H1 (cell line): ENCODE measurements around the gene CACNA2D3. TPM values are rescaled to one million over a fixed set of nuclear protein-coding genes. Genes with fewer than 3 reads are reported as not detected.

Experiments
- CTCF ChIA-PET: fragments of 300-600 bp; sonication (Branson Sonifier 250); formaldehyde crosslinking; loops from one replicate; lab custom pipeline; 2021; ENCODE audit not compliant: partially characterized antibody; lab: Charles Lee
- POLR2A ChIA-PET: fragments of 300-600 bp; sonication (Branson Sonifier 250); formaldehyde crosslinking; loops from one replicate; lab custom pipeline; 2021; ENCODE audit warnings: inconsistent platforms; ENCODE audit not compliant: partially characterized antibody; lab: Charles Lee
- DNase-seq, 2 experiments: peaks; one replicate each; pipeline versions ENCODE4 v3.0.0 to v3.0.0-alpha.2; 2010 to 2022; ENCODE audit warnings: low spot score in 2 of 2, low read depth in 1 of 2, mixed read lengths in 1 of 2
- FAIRE-seq: peaks from 2 replicates; lab custom pipeline; 2011; peaks lifted over from hg19 to GRCh38; lab: Jason Lieb, UNC
- H2AFZ ChIP-seq: 2 replicates; pipeline ENCODE4 v1.8.1; 2012; ENCODE audit warnings: low read length, inconsistent platforms
- H2AK5ac ChIP-seq: 2 replicates; pipeline ENCODE4 v1.6.1; 2013; ENCODE audit warnings: low read depth, low read length
- H2BK120ac ChIP-seq: replicated peaks from 2 replicates; pipeline ENCODE3; 2013; ENCODE audit warnings: low read depth, low read length, inconsistent platforms
- H2BK12ac ChIP-seq: 2 replicates; pipeline ENCODE4 v1.6.1; 2013; ENCODE audit warnings: low read depth, low read length
- H2BK15ac ChIP-seq: 2 replicates; pipeline ENCODE4 v1.6.1; 2013; ENCODE audit warnings: low read length
- H2BK20ac ChIP-seq: 2 replicates; pipeline ENCODE4 v1.6.1; 2013; ENCODE audit warnings: low read length
- H2BK5ac ChIP-seq: 2 replicates; pipeline ENCODE4 v1.6.1; 2013; ENCODE audit warnings: low read depth, low read length
- H3K14ac ChIP-seq: 2 replicates; pipeline ENCODE4 v1.6.1; 2013; ENCODE audit warnings: inconsistent platforms; ENCODE audit not compliant: insufficient read length
- H3K18ac ChIP-seq: 2 replicates; pipeline ENCODE4 v1.6.1; 2013; ENCODE audit warnings: low read length; ENCODE audit errors: extremely low read depth
- H3K23ac ChIP-seq: 2 replicates; pipeline ENCODE4 v1.6.1; 2013; ENCODE audit warnings: inconsistent platforms; ENCODE audit not compliant: insufficient read length
- H3K23me2 ChIP-seq: 2 replicates; pipeline ENCODE4 v1.6.1; 2013; ENCODE audit warnings: low read depth, low read length
- H3K27ac ChIP-seq: 2 replicates; pipeline ENCODE4 v1.6.1; 2011; ENCODE audit warnings: low read depth, low read length, inconsistent platforms
- H3K27me3 ChIP-seq, 4 experiments: replicated peaks in 1 of 4; 1 replicate in 1 of 4; 2 replicates in 3 of 4; pipeline versions ENCODE4 v1.6.1 to v1.8.1; 2011 to 2013; ENCODE audit warnings: low read length in 3 of 4, mild to moderate bottlenecking in 3 of 4, inconsistent platforms in 2 of 4, mixed read lengths in 2 of 4, moderate library complexity in 1 of 4; ENCODE audit not compliant: control insufficient read depth in 3 of 4, insufficient read depth in 3 of 4; ENCODE audit errors: extremely low read depth in 1 of 4
- H3K36me3 ChIP-seq, 4 experiments: 2 replicates each; pipeline versions ENCODE4 v1.6.1 to v1.8.1; 2011 to 2013; ENCODE audit warnings: mild to moderate bottlenecking in 4 of 4, low read length in 3 of 4, moderate library complexity in 2 of 4, control low read depth in 1 of 4, inconsistent platforms in 1 of 4; ENCODE audit not compliant: insufficient read depth in 4 of 4, control insufficient read depth in 2 of 4
- H3K4ac ChIP-seq: replicated peaks from 2 replicates; pipeline ENCODE3; 2013; ENCODE audit warnings: low read length, low read depth, mixed read lengths, inconsistent platforms; ENCODE audit not compliant: insufficient read length
- H3K4me1 ChIP-seq, 4 experiments: replicated peaks in 1 of 4; 1 replicate in 1 of 4; 2 replicates in 3 of 4; pipeline versions ENCODE4 v1.6.1 to v1.8.1; 2011 to 2013; ENCODE audit warnings: low read length in 3 of 4, inconsistent platforms in 2 of 4, mixed read lengths in 1 of 4; ENCODE audit not compliant: insufficient read depth in 4 of 4, control insufficient read depth in 3 of 4
- H3K4me2 ChIP-seq, 2 experiments: 2 replicates each; pipeline versions ENCODE4 v1.6.1 to v1.8.1; 2011 to 2013; ENCODE audit warnings: low read depth in 2 of 2, low read length in 2 of 2, control low read depth in 1 of 2, inconsistent platforms in 1 of 2, mild to moderate bottlenecking in 1 of 2; ENCODE audit not compliant: insufficient read depth in 1 of 2
- H3K4me3 ChIP-seq, 4 experiments: fragments of 200-600, 300-600 bp in 1 of 4; sonication (generic), shearing (Covaris generic), sonication (Bioruptor Twin) in 1 of 4; 2 replicates each; pipeline versions ENCODE4 v1.5.1 to v1.8.1; 2011 to 2016; ENCODE audit warnings: low read length in 4 of 4, low read depth in 3 of 4, control low read depth in 2 of 4, inconsistent platforms in 2 of 4, mild to moderate bottlenecking in 2 of 4, mixed read lengths in 1 of 4, moderate library complexity in 1 of 4; ENCODE audit not compliant: insufficient read depth in 2 of 4; ENCODE audit errors: extremely low read depth in 1 of 4
- H3K56ac ChIP-seq: replicated peaks from 2 replicates; pipeline ENCODE3; 2013; ENCODE audit warnings: low read depth, mild to moderate bottlenecking, mixed read lengths, low read length, inconsistent platforms; ENCODE audit not compliant: insufficient read length
- H3K79me1 ChIP-seq: 2 replicates; pipeline ENCODE4 v1.6.1; 2013; ENCODE audit warnings: low read depth, low read length, control low read depth
- H3K79me2 ChIP-seq, 2 experiments: 2 replicates each; pipeline versions ENCODE4 v1.6.1 to v1.8.1; 2012 to 2013; ENCODE audit warnings: low read length in 2 of 2, mild to moderate bottlenecking in 2 of 2, inconsistent platforms in 1 of 2; ENCODE audit not compliant: insufficient read depth in 2 of 2, control insufficient read depth in 1 of 2
- H3K9ac ChIP-seq, 4 experiments: replicated peaks in 1 of 4; 1 replicate in 1 of 4; 2 replicates in 3 of 4; pipeline versions ENCODE4 v1.6.1 to v1.8.1; 2011 to 2013; ENCODE audit warnings: low read depth in 3 of 4, low read length in 3 of 4, control low read depth in 2 of 4, mild to moderate bottlenecking in 2 of 4, moderate library complexity in 2 of 4, inconsistent platforms in 1 of 4; ENCODE audit errors: extremely low read depth in 1 of 4
- H3K9me3 ChIP-seq, 2 experiments: 2 replicates each; pipeline versions ENCODE4 v1.6.1 to v1.8.1; 2012 to 2013; ENCODE audit warnings: mild to moderate bottlenecking in 2 of 2, moderate library complexity in 2 of 2, control low read depth in 1 of 2, inconsistent platforms in 1 of 2, low read depth in 1 of 2, low read length in 1 of 2, mixed read lengths in 1 of 2; ENCODE audit not compliant: insufficient read depth in 2 of 2
- H4K20me1 ChIP-seq, 2 experiments: replicated peaks in 1 of 2; 2 replicates each; pipeline versions ENCODE3 to v1.8.1; 2011 to 2013; ENCODE audit warnings: inconsistent platforms in 2 of 2, low read length in 2 of 2, mild to moderate bottlenecking in 1 of 2; ENCODE audit not compliant: insufficient read depth in 2 of 2, control insufficient read depth in 1 of 2
- H4K5ac ChIP-seq: 2 replicates; pipeline ENCODE4 v1.6.1; 2013; ENCODE audit warnings: low read length, low read depth, mixed read lengths, inconsistent platforms; ENCODE audit not compliant: insufficient read length
- H4K8ac ChIP-seq: 2 replicates; pipeline ENCODE4 v1.8.0; 2013; ENCODE audit warnings: mild to moderate bottlenecking, moderate library complexity, low read length, inconsistent platforms; ENCODE audit not compliant: insufficient read depth; ENCODE audit errors: extremely low read depth
- H4K91ac ChIP-seq: replicated peaks from 2 replicates; pipeline ENCODE3; 2013; ENCODE audit warnings: low read length, mixed read lengths, inconsistent platforms; ENCODE audit not compliant: insufficient read length
- CHD2 ChIP-seq: IDR thresholded peaks from 2 replicates; pipeline ENCODE4 v1.6.1; 2012; ENCODE audit warnings: low read length, improper control_type of control experiment
- EP300 ChIP-seq, 2 experiments: IDR thresholded peaks; 1 replicate in 1 of 2; 2 replicates in 1 of 2; pipeline ENCODE4 v1.6.1; 2011 to 2012; ENCODE audit warnings: low read depth in 2 of 2, low read length in 2 of 2, mild to moderate bottlenecking in 2 of 2, borderline replicate concordance in 1 of 2, inconsistent platforms in 1 of 2, moderate library complexity in 1 of 2
- KDM4A ChIP-seq: IDR thresholded peaks from one replicate; pipeline ENCODE4 v1.7.1; 2012; ENCODE audit warnings: low read depth, mild to moderate bottlenecking, moderate library complexity, low read length, inconsistent platforms; ENCODE audit not compliant: severe bottlenecking
- NANOG ChIP-seq: IDR thresholded peaks from 2 replicates; pipeline ENCODE4 v1.6.1; 2011; ENCODE audit warnings: low read length, low read depth, mild to moderate bottlenecking, inconsistent platforms; ENCODE audit not compliant: insufficient read depth, poor library complexity, severe bottlenecking
- POLR2A ChIP-seq, 2 experiments: IDR thresholded peaks; 1 replicate in 1 of 2; 2 replicates in 1 of 2; pipeline ENCODE4 v1.6.1; 2011; ENCODE audit warnings: low read depth in 2 of 2, low read length in 2 of 2, mild to moderate bottlenecking in 2 of 2; ENCODE audit errors: control extremely low read depth in 1 of 2
- SIX5 ChIP-seq: IDR thresholded peaks from 2 replicates; pipeline ENCODE4 v1.6.1; 2011; ENCODE audit warnings: mild to moderate bottlenecking, low read depth, low read length
- SP4 ChIP-seq: IDR thresholded peaks from 2 replicates; pipeline ENCODE4 v1.6.1; 2012; ENCODE audit warnings: low read length, inconsistent platforms
- TEAD4 ChIP-seq: IDR thresholded peaks from 2 replicates; pipeline ENCODE4 v1.6.1; 2012; ENCODE audit warnings: low read depth, low read length, inconsistent platforms, mixed read lengths
- WGBS, 2 experiments: shearing (Covaris generic) in 1 of 2; methylation state at CpG; one replicate each; pipeline versions ENCODE4 v1.1.6 to v1.1.7; 2013 to 2015; ENCODE audit warnings: low lambda C conversion rate in 2 of 2, mixed read lengths in 2 of 2, inconsistent platforms in 1 of 2, low coverage in 1 of 2, missing lambda C conversion rate in 1 of 2; ENCODE audit not compliant: insufficient replicate concordance in 2 of 2, insufficient coverage in 1 of 2, insufficient read length in 1 of 2; ENCODE audit errors: extremely low coverage in 1 of 2, missing lambda C conversion rate in 1 of 2; 5-methylcytosine and 5-hydroxymethylcytosine counted together
- polyA plus RNA-seq, 7 experiments: library from polyadenylated mRNA; depleted of rRNA in 3 of 7; stranded (reverse) in 5 of 7; unstranded in 2 of 7; fragments of >200 nt in 5 of 7; fragments of 200-250 nt in 2 of 7; gene quantifications; 1 replicate in 5 of 7; 2 replicates in 1 of 7; 4 replicates in 1 of 7; pipeline versions ENCODE4 v1.2.1 to v1.2.3, GENCODE V29; 2011 to 2013; ENCODE audit warnings: missing spikeins in 2 of 7, mixed read lengths in 2 of 7
- total RNA-seq: library from RNA; stranded (reverse); fragmentation: NEBNext Ultra II Directional; extraction: Animal tissue kit (Norgen Biotek cat#: 25700); gene quantifications from 2 replicates; pipeline ENCODE4 v1.2.1, GENCODE V29; 2021
- TF ChIP-seq, protein P1 (sequence below): IDR thresholded peaks from 2 replicates; pipeline ENCODE4 v1.6.1; 2012; ENCODE audit warnings: inconsistent platforms
- TF ChIP-seq, protein P2 (sequence below): IDR thresholded peaks from 2 replicates; pipeline ENCODE4 v1.6.1; 2011; ENCODE audit warnings: low read depth, mild to moderate bottlenecking, low read length; ENCODE audit not compliant: insufficient read depth
- TF ChIP-seq, protein P3 (sequence below), 3 experiments: IDR thresholded peaks; 1 replicate in 2 of 3; 2 replicates in 1 of 3; pipeline versions ENCODE4 v1.5.1 to v1.6.1; 2011; ENCODE audit warnings: low read length in 3 of 3, mild to moderate bottlenecking in 3 of 3, inconsistent platforms in 2 of 3, low read depth in 1 of 3, moderate library complexity in 1 of 3; ENCODE audit not compliant: insufficient read depth in 1 of 3; ENCODE audit errors: control extremely low read depth in 1 of 3

Gene CACNA2D3
- total and polyA plus RNA-seq, 2 of the 8 experiments (the other 6 are each of a cell fraction or from before 2014, with no cell fraction given): 1.5 to 1.8 TPM

DNA sequence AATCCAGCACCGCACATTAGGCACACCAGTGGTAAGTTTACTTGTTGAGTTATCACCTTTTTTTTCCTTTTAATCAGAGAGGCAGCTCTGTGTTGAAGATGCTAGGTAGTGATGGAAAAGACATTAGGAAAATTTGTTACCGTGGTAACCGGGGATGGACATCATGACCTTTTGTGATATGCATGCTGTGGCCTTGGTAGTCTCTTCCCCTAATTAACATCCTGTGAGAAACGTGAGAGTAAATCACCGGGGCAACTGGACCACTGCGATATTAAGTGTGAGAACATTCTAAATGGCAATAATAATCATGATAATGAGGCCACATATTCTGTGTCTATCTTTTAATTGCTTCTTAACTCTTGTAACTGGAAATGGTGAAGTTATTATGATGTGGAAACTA lies 362.0 kb downstream of the CACNA2D3 start:
- no peak overlapping the region for H2BK120ac ChIP-seq
- peaks cover 0 to 2% of the 10 kb centered on the region in 2 experiments for H4K20me1 ChIP-seq
- DNase-seq: no peak
- H3K9me3 ChIP-seq: no peaks in the 10 kb centered on the region
- H2BK20ac ChIP-seq: no peak overlapping the region
- H3K79me1 ChIP-seq: no peaks in the 10 kb centered on the region
- no peak overlapping the region for H2AK5ac ChIP-seq
- FAIRE-seq: no peak
- ChIA-PET CTCF (no interaction called here), POLR2A (no interaction called here)
- H3K4me3 ChIP-seq: no peak overlapping the region
- H3K27ac ChIP-seq: no peak overlapping the region
- H4K91ac ChIP-seq: no peak overlapping the region
- no peaks in the 10 kb centered on the region for H3K36me3 ChIP-seq
- H3K23ac ChIP-seq: no peak overlapping the region
- H3K14ac ChIP-seq: no peak overlapping the region
- H2BK5ac ChIP-seq: no peak overlapping the region
- H3K4me2 ChIP-seq: no peak overlapping the region
- H2BK12ac ChIP-seq: no peak overlapping the region
- H3K23me2 ChIP-seq: no peaks in the 10 kb centered on the region
- no peak overlapping the region for H3K9ac ChIP-seq
- H3K4me1 ChIP-seq: no peaks in the 10 kb centered on the region
- no peaks in the 10 kb centered on the region for H3K79me2 ChIP-seq
- H2AFZ ChIP-seq: no peak overlapping the region
- H3K4ac ChIP-seq: no peak overlapping the region
- H3K56ac ChIP-seq: no peak overlapping the region
- no peak overlapping the region for H3K18ac ChIP-seq
- H4K8ac ChIP-seq: no peak overlapping the region
- H4K5ac ChIP-seq: no peak overlapping the region
- 86% methylated on average over 6 of the region's 6 CpGs; no CpG with 5 or more reads in 1 of the 2 experiments for WGBS, 2 experiments
- H2BK15ac ChIP-seq: no peak overlapping the region
- H3K27me3 ChIP-seq: no peaks in the 10 kb centered on the region
- TF ChIP-seq, protein P1, sequence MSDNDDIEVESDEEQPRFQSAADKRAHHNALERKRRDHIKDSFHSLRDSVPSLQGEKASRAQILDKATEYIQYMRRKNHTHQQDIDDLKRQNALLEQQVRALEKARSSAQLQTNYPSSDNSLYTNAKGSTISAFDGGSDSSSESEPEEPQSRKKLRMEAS: no peak
- no peak for TF ChIP-seq NANOG
- no peak for TF ChIP-seq POLR2A (IDR thresholded peaks at IDR 0.05; ENCODE audit: control extremely low read depth in 1 of 2, low read depth in 2 of 2, low read length in 2 of 2)
- no peak for TF ChIP-seq SP4
- TF ChIP-seq, protein P2, sequence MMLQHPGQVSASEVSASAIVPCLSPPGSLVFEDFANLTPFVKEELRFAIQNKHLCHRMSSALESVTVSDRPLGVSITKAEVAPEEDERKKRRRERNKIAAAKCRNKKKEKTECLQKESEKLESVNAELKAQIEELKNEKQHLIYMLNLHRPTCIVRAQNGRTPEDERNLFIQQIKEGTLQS: no peak
- TF ChIP-seq TEAD4: no peak
- no peak for TF ChIP-seq CHD2
- TF ChIP-seq EP300 (IDR thresholded peaks at IDR 0.05; ENCODE audit: borderline replicate concordance in 1 of 2, low read depth in 2 of 2, low read length in 2 of 2): no peak
- TF ChIP-seq, protein P3, sequence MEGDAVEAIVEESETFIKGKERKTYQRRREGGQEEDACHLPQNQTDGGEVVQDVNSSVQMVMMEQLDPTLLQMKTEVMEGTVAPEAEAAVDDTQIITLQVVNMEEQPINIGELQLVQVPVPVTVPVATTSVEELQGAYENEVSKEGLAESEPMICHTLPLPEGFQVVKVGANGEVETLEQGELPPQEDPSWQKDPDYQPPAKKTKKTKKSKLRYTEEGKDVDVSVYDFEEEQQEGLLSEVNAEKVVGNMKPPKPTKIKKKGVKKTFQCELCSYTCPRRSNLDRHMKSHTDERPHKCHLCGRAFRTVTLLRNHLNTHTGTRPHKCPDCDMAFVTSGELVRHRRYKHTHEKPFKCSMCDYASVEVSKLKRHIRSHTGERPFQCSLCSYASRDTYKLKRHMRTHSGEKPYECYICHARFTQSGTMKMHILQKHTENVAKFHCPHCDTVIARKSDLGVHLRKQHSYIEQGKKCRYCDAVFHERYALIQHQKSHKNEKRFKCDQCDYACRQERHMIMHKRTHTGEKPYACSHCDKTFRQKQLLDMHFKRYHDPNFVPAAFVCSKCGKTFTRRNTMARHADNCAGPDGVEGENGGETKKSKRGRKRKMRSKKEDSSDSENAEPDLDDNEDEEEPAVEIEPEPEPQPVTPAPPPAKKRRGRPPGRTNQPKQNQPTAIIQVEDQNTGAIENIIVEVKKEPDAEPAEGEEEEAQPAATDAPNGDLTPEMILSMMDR (IDR thresholded peaks at IDR 0.05; ENCODE audit: control extremely low read depth in 1 of 3, insufficient read depth in 1 of 3, low read depth in 1 of 3, low read length in 3 of 3): no peak
- no peak for TF ChIP-seq SIX5
- no peak for TF ChIP-seq KDM4A
